OCI-LY7 (cell line): ENCODE results near the gene SMIM7.

ENCODE experiments used
- EZH2phosphoT487 ChIP-seq: fragments of 200-600 bp; sonication (generic); IDR thresholded peaks from 2 replicates; pipeline ENCODE4 v1.6.1; 2018; ENCODE audit warnings: low read depth, borderline replicate concordance, mild to moderate bottlenecking, mixed run types, antibody characterized with exemption, low read length, moderate library complexity, mixed read lengths
- TF ChIP-seq, protein P1 (sequence below): fragments of 200-600 bp; sonication (generic); conservative IDR thresholded peaks from 2 replicates; pipeline ENCODE4 v1.5.1; 2014; ENCODE audit warnings: mild to moderate bottlenecking, antibody characterized with exemption, low read length, moderate library complexity, mixed read lengths

GRCh38 chr19:16618248-16618647, 41.7 kb downstream of the SMIM7 start:
- TF ChIP-seq EZH2phosphoT487: no peak
- TF ChIP-seq, protein P1, sequence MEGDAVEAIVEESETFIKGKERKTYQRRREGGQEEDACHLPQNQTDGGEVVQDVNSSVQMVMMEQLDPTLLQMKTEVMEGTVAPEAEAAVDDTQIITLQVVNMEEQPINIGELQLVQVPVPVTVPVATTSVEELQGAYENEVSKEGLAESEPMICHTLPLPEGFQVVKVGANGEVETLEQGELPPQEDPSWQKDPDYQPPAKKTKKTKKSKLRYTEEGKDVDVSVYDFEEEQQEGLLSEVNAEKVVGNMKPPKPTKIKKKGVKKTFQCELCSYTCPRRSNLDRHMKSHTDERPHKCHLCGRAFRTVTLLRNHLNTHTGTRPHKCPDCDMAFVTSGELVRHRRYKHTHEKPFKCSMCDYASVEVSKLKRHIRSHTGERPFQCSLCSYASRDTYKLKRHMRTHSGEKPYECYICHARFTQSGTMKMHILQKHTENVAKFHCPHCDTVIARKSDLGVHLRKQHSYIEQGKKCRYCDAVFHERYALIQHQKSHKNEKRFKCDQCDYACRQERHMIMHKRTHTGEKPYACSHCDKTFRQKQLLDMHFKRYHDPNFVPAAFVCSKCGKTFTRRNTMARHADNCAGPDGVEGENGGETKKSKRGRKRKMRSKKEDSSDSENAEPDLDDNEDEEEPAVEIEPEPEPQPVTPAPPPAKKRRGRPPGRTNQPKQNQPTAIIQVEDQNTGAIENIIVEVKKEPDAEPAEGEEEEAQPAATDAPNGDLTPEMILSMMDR: no peak
